Left ventricle myocardium inferior (tissue), 1 donor: ENCODE measurements around the gene PPP1R14D. TPM values are rescaled to one million over a fixed set of nuclear protein-coding genes. Genes with fewer than 3 reads are reported as not detected.

Experiments
- DNase-seq: peaks from one replicate; pipeline ENCODE4 v3.0.0-alpha.2; 2020
- H3K27ac ChIP-seq: fragments of 200-600 bp; replicated peaks from 2 replicates; pipeline ENCODE4 v1.8.0; 2021
- H3K27me3 ChIP-seq: fragments of 200-600 bp; 2 replicates; pipeline ENCODE4 v1.8.0; 2021; ENCODE audit warnings: low read depth
- H3K36me3 ChIP-seq: fragments of 200-600 bp; 2 replicates; pipeline ENCODE4 v1.8.0; 2021
- H3K4me1 ChIP-seq: fragments of 200-600 bp; 2 replicates; pipeline ENCODE4 v1.8.0; 2021
- H3K4me3 ChIP-seq: fragments of 200-600 bp; 2 replicates; pipeline ENCODE4 v1.8.0; 2021; ENCODE audit warnings: mild to moderate bottlenecking, moderate library complexity
- H3K9me3 ChIP-seq: fragments of 200-600 bp; replicated peaks from 2 replicates; pipeline ENCODE4 v1.8.0; 2021
- CTCF ChIP-seq: fragments of 200-600 bp; IDR thresholded peaks from 2 replicates; pipeline ENCODE4 v1.8.0; 2021; ENCODE audit warnings: antibody characterized with exemption, mild to moderate bottlenecking, borderline replicate concordance
- intact Hi-C: fragments of 100-400 bp; cut with micrococcal nuclease; formaldehyde crosslinking; loops from one replicate; pipeline ENCODE4 v1.11.0; 2022
- total RNA-seq: library from RNA; stranded (reverse); fragmentation: NEBNext Ultra II Directional; extraction: Animal tissue kit (Norgen Biotek cat#: 25700); gene quantifications from one replicate; pipeline ENCODE4 v1.2.1, GENCODE V29; 2021
- donor health status: DM: no; HTN: yes; CAD: no; lungs with severe emphysema.

PPP1R14D gene
- total RNA-seq, 1 donor from 2014 or later = not detected

GRCh38 chr15:40855706-40856234 lies 27.3 kb upstream of the PPP1R14D start:
- H3K27ac ChIP-seq = no peak overlapping the region
- intact Hi-C loops = no loop called here
- H3K27me3 ChIP-seq = peaks cover 34% of the 10 kb centered on the region
- H3K36me3 ChIP-seq = no peaks in the 10 kb centered on the region
- no peak for DNase-seq
- H3K4me3 ChIP-seq = no peak overlapping the region
- no peaks in the 10 kb centered on the region for H3K9me3 ChIP-seq
- no peak for TF ChIP-seq CTCF
- peaks cover 7% of the 10 kb centered on the region for H3K4me1 ChIP-seq

GRCh38 chr15:40854161-40854560 lies 25.7 kb upstream of the PPP1R14D start:
- H3K27me3 ChIP-seq = peaks cover 28% of the 10 kb centered on the region
- H3K27ac ChIP-seq = no peak overlapping the region
- H3K4me1 ChIP-seq = peaks cover 7% of the 10 kb centered on the region
- H3K9me3 ChIP-seq = no peaks in the 10 kb centered on the region
- intact Hi-C loops = no loop called here
- no peak for DNase-seq
- no peaks in the 10 kb centered on the region for H3K36me3 ChIP-seq
- TF ChIP-seq CTCF = no peak
- no peak overlapping the region for H3K4me3 ChIP-seq

- Histone ChIP-seq H3K27me3 (peaks cover 21% of the 10 kb centered on the region), H3K4me1 (peaks cover 7% of the 10 kb centered on the region), H3K27ac (no peak overlapping the region), H3K4me3 (no peak overlapping the region), H3K36me3 (no peaks in the 10 kb centered on the region), H3K9me3 (no peaks in the 10 kb centered on the region)
- DNase-seq = no peak
- intact Hi-C loops = no loop called here
- no peak for TF ChIP-seq CTCF
Observed at GRCh38 chr15:40853241-40853890, 24.9 kb upstream of the PPP1R14D start.

DNA sequence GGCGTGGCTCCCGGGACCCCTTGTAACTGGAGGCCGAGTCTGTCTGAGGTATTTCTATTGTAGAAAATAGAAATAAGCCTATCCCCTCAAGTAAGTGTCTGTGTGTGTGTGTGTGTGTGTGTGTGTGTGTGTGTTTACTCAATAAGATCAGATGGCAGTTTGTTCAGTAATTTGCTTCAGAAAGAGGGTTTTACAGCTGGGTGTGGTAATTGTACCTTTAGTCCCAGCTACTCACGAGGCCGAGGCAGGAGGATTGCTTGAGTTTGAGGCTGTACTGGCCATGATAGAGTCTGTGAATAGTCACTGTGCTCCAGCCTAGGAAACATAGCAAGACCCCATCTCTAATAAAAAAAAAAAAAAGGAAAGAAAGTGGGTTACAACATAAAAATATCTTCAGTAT lies 24.0 kb upstream of the PPP1R14D start:
- no peak for TF ChIP-seq CTCF
- DNase-seq = no peak
- H3K36me3 ChIP-seq = no peaks in the 10 kb centered on the region
- H3K9me3 ChIP-seq = no peaks in the 10 kb centered on the region
- H3K27ac ChIP-seq = no peak overlapping the region
- peaks cover 3% of the 10 kb centered on the region for H3K4me1 ChIP-seq
- H3K27me3 ChIP-seq = peaks cover 26% of the 10 kb centered on the region
- H3K4me3 ChIP-seq = no peak overlapping the region
- intact Hi-C loops = no loop called here

DNA sequence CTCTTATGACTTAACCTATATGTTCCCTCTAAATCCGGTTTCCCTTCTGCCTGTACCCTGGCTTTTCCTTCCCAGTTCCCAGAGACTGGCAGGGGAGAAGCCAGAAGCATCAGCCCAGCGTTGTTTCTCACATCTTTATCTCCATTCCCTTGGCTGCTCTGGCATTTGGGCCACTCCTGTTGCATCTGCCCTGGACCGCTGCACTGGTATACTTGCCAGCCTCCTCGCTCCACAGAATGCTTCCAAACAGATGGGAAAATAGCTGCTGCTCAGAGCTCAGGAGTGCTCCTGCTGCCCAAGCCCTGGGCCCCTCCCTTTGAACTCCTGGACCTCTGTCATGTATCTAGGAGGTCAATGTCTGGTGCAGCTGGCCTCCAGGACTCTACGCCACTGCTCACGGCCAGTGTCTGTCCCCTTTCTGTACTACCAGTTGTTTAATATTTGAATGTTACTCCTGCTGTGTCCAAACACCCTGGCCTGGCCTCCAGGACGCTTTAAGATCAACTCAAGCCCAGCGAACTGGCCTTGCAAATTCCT lies 22.1 kb upstream of the PPP1R14D start:
- intact Hi-C loops = no loop called here
- Histone ChIP-seq H3K27ac (no peak overlapping the region), H3K4me3 (no peak overlapping the region), H3K27me3 (peaks cover 41% of the 10 kb centered on the region), H3K36me3 (no peaks in the 10 kb centered on the region), H3K4me1 (no peaks in the 10 kb centered on the region), H3K9me3 (no peaks in the 10 kb centered on the region)
- DNase-seq = no peak
- TF ChIP-seq CTCF = no peak
